PC-3 (cell line): ENCODE data around the gene PCBP3. TPM values are rescaled to one million over a fixed set of nuclear protein-coding genes. Genes with fewer than 3 reads are reported as not detected.

Experiments
- ATAC-seq: fragments of 200-7000 bp; cut with Tn5 transposase; 2 replicates; pipeline ENCODE4 v1.9.1; 2020; ENCODE audit warnings: mild to moderate bottlenecking, moderate library complexity
- BruUV-seq: library from RNA; stranded (reverse); fragments of 400-500 nt; replicated peaks from 2 replicates; lab custom pipeline; 2021; lab: Mats Ljungman, UMichigan
- CTCF ChIA-PET: fragments of 300-600 bp; sonication (Branson Sonifier 250); formaldehyde crosslinking; loops from one replicate; lab custom pipeline; 2022; ENCODE audit warnings: antibody characterized with exemption; lab: Charles Lee
- POLR2A ChIA-PET: fragments of 300-600 bp; sonication (Branson Sonifier 250); formaldehyde crosslinking; loops from one replicate; lab custom pipeline; 2022; ENCODE audit warnings: antibody characterized with exemption; ENCODE audit not compliant: unreplicated experiment; lab: Charles Lee
- DNase-seq: peaks from one replicate; pipeline ENCODE4 v3.0.0-alpha.2; 2015
- H2AFZ ChIP-seq: fragments of 300-600 bp; sonication (generic); 2 replicates; pipeline ENCODE4 v1.6.0; 2016; ENCODE audit warnings: antibody characterized with exemption, low read length
- H3F3A ChIP-seq: fragments of 300-600 bp; sonication (generic); one replicate; pipeline ENCODE4 v1.6.0; 2017; ENCODE audit warnings: antibody characterized with exemption, low read length, control low read depth, mild to moderate bottlenecking; ENCODE audit not compliant: unreplicated experiment
- H3K27ac ChIP-seq: fragments of 300-600 bp; sonication (generic); 2 replicates; pipeline ENCODE4 v1.5.1; 2016; ENCODE audit warnings: mild to moderate bottlenecking, low read length
- H3K27me3 ChIP-seq: fragments of 300-600 bp; sonication (generic); 2 replicates; pipeline ENCODE4 v1.6.1; 2016; ENCODE audit warnings: low read length, mixed read lengths
- H3K36me3 ChIP-seq: fragments of 300-600 bp; sonication (generic); 2 replicates; pipeline ENCODE4 v1.6.1; 2016; ENCODE audit warnings: low read depth, mixed run types, low read length, mixed read lengths
- H3K4me1 ChIP-seq: fragments of 300-600 bp; sonication (generic); 2 replicates; pipeline ENCODE4 v1.5.1; 2016; ENCODE audit warnings: low read length; ENCODE audit not compliant: insufficient read depth
- H3K4me2 ChIP-seq: fragments of 300-600 bp; sonication (generic); 2 replicates; pipeline ENCODE4 v1.6.0; 2016; ENCODE audit warnings: low read length
- H3K4me3 ChIP-seq: fragments of 300-600 bp; sonication (generic); 2 replicates; pipeline ENCODE4 v1.5.1; 2016; ENCODE audit warnings: mild to moderate bottlenecking, low read length, mixed read lengths
- H3K79me2 ChIP-seq: fragments of 300-600 bp; sonication (generic); 2 replicates; pipeline ENCODE4 v1.6.1; 2017; ENCODE audit warnings: low read length, mixed read lengths
- H3K9ac ChIP-seq: fragments of 300-600 bp; sonication (generic); 2 replicates; pipeline ENCODE4 v1.6.0; 2016; ENCODE audit warnings: mild to moderate bottlenecking, low read length
- H3K9me2 ChIP-seq: fragments of 300-600 bp; sonication (generic); replicated peaks from 2 replicates; pipeline ENCODE4 v1.6.1; 2016; ENCODE audit warnings: mixed run types, low read length, mixed read lengths
- H3K9me3 ChIP-seq: fragments of 300-600 bp; sonication (generic); 2 replicates; pipeline ENCODE4 v1.6.1; 2016; ENCODE audit warnings: low read length, mixed read lengths
- H4K20me1 ChIP-seq: fragments of 300-600 bp; sonication (generic); 2 replicates; pipeline ENCODE4 v1.6.1; 2016; ENCODE audit warnings: low read length, mixed read lengths
- EZH2 ChIP-seq: fragments of 300-600 bp; sonication (generic); IDR thresholded peaks from one replicate; pipeline ENCODE4 v1.6.1; 2017; ENCODE audit warnings: antibody characterized with exemption, mild to moderate bottlenecking, low read length; ENCODE audit not compliant: unreplicated experiment
- EZH2phosphoT487 ChIP-seq: fragments of 300-600 bp; sonication (generic); IDR thresholded peaks from 2 replicates; pipeline ENCODE4 v1.6.1; 2018; ENCODE audit warnings: mild to moderate bottlenecking, antibody characterized with exemption, low read length, borderline replicate concordance
- intact Hi-C: fragments of 100-400 bp; cut with micrococcal nuclease; formaldehyde crosslinking; loops from 2 replicates; pipeline ENCODE4 v1.9.0; 2023
- total RNA-seq: library from RNA; depleted of rRNA; stranded (reverse); fragments of >200 nt; gene quantifications from 2 replicates; pipeline ENCODE4 v1.2.3, GENCODE V29; 2014
- TF ChIP-seq, protein P1 (sequence below): fragments of 300-600 bp; sonication (generic); conservative IDR thresholded peaks from 2 replicates; pipeline ENCODE4 v1.5.1; 2017; ENCODE audit warnings: antibody characterized with exemption, low read depth, mild to moderate bottlenecking, low read length

PCBP3 gene
- total RNA-seq, 1 experiment from 2014 or later: 2.4 TPM

- Histone ChIP-seq H3K27me3 (peaks cover 5% of the 10 kb centered on the region; the same call in 1 of the 2 replicates), H3K27ac (no peak overlapping the region)
These were observed 245.0 kb downstream of the PCBP3 start for GRCh38 chr21:45888386-45889009.

GRCh38 chr21:45889256-45889655, 245.7 kb downstream of the PCBP3 start:
- no peak overlapping the region for H3K4me2 ChIP-seq
- H3K4me3 ChIP-seq: no peak overlapping the region
- H4K20me1 ChIP-seq: no peaks in the 10 kb centered on the region
- no peaks in the 10 kb centered on the region for H3K36me3 ChIP-seq
- ATAC-seq (no peak), DNase-seq (no peak)
- no peaks in the 10 kb centered on the region for H3K9me3 ChIP-seq
- no peaks in the 10 kb centered on the region for H3K4me1 ChIP-seq
- H3K27ac ChIP-seq: no peak overlapping the region
- H2AFZ ChIP-seq: no peak overlapping the region
- intact Hi-C loops: no loop called here
- TF ChIP-seq EZH2: no peak
- no peak for TF ChIP-seq EZH2phosphoT487
- TF ChIP-seq, protein P1, sequence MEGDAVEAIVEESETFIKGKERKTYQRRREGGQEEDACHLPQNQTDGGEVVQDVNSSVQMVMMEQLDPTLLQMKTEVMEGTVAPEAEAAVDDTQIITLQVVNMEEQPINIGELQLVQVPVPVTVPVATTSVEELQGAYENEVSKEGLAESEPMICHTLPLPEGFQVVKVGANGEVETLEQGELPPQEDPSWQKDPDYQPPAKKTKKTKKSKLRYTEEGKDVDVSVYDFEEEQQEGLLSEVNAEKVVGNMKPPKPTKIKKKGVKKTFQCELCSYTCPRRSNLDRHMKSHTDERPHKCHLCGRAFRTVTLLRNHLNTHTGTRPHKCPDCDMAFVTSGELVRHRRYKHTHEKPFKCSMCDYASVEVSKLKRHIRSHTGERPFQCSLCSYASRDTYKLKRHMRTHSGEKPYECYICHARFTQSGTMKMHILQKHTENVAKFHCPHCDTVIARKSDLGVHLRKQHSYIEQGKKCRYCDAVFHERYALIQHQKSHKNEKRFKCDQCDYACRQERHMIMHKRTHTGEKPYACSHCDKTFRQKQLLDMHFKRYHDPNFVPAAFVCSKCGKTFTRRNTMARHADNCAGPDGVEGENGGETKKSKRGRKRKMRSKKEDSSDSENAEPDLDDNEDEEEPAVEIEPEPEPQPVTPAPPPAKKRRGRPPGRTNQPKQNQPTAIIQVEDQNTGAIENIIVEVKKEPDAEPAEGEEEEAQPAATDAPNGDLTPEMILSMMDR: no peak
- ChIA-PET CTCF (no interaction called here), POLR2A (no interaction called here)
- H3K9ac ChIP-seq: no peak overlapping the region
- peaks cover 5% of the 10 kb centered on the region; the same call in 1 of the 2 replicates for H3K27me3 ChIP-seq
- no peaks in the 10 kb centered on the region for H3K79me2 ChIP-seq
- no peaks in the 10 kb centered on the region for H3K9me2 ChIP-seq
- no TSS peak for BruUV-seq
- H3F3A ChIP-seq: no peaks in the 10 kb centered on the region

More at GRCh38 chr21:45888386-45889009, 245.0 kb downstream of the PCBP3 start:
- Histone ChIP-seq H3K9ac (no peak overlapping the region), H3K4me2 (no peak overlapping the region), H3K79me2 (no peaks in the 10 kb centered on the region), H3F3A (no peaks in the 10 kb centered on the region), H3K36me3 (no peaks in the 10 kb centered on the region), H3K9me2 (no peaks in the 10 kb centered on the region), H4K20me1 (no peaks in the 10 kb centered on the region), H3K9me3 (no peaks in the 10 kb centered on the region), H3K4me3 (no peak overlapping the region), H2AFZ (no peak overlapping the region), H3K4me1 (no peaks in the 10 kb centered on the region)
- intact Hi-C loops: no loop called here
- DNase-seq: no peak
- TF ChIP-seq EZH2phosphoT487: no peak
- TF ChIP-seq, protein P1: no peak
- no peak for TF ChIP-seq EZH2
- ChIA-PET CTCF (no interaction called here), POLR2A (no interaction called here)
- no peak for ATAC-seq
- no TSS peak for BruUV-seq

DNA sequence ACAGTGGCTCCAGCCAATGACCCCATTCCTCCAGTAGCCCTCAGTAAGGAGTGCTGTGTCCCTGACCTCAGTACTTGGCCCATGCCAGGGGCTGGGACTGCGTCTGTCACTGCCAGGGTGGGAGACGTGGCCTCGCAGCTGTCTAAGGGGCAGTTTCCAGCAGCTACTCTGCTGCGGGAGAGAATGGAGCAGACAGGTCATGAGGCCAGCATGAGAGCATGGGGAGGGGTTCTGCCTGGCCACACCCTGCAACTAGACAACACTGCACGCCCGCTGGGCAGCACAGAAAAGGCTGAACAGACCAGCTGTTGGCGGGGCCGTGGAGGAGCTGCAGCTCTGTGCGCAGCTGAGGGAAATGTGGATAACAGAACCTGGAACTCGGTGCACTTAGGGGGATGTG, 246.4 kb downstream of the PCBP3 start:
- Histone ChIP-seq H3K4me1 (no peaks in the 10 kb centered on the region), H3K9ac (no peak overlapping the region), H3F3A (no peaks in the 10 kb centered on the region), H3K27ac (no peak overlapping the region), H2AFZ (no peak overlapping the region), H3K9me2 (no peaks in the 10 kb centered on the region), H3K9me3 (no peaks in the 10 kb centered on the region), H3K79me2 (no peaks in the 10 kb centered on the region), H3K36me3 (no peaks in the 10 kb centered on the region), H3K27me3 (peaks cover 5% of the 10 kb centered on the region; the same call in 1 of the 2 replicates), H3K4me2 (no peak overlapping the region), H4K20me1 (no peaks in the 10 kb centered on the region), H3K4me3 (no peak overlapping the region)
- CTCF ChIA-PET: no interaction called here
- intact Hi-C loops: no loop called here
- TF ChIP-seq EZH2phosphoT487 (no peak), EZH2 (no peak)
- TF ChIP-seq, protein P1: no peak
- no peak for DNase-seq
- POLR2A ChIA-PET: no interaction called here
- no TSS peak for BruUV-seq
- ATAC-seq: no peak; the same call in 1 of the 2 replicates
